HFFc6 (cell line): ENCODE results near the gene MXI1. TPM values are rescaled to one million over a fixed set of nuclear protein-coding genes. Genes with fewer than 3 reads are reported as not detected.

Experiments
- DNase-seq: peaks from one replicate; pipeline ENCODE4 v3.0.0-alpha.2; 2018
- H3K27ac Mint-ChIP-seq: 2 replicates; pipeline ENCODE4 v1.8.0; 2020; ENCODE audit warnings: mild to moderate bottlenecking, mixed read lengths
- H3K27me3 Mint-ChIP-seq: 2 replicates; pipeline ENCODE4 v1.8.0; 2021; ENCODE audit warnings: mild to moderate bottlenecking, moderate library complexity, mixed read lengths; ENCODE audit not compliant: insufficient read depth
- H3K36me3 Mint-ChIP-seq: 2 replicates; pipeline ENCODE4 v1.8.0; 2021; ENCODE audit warnings: low read depth, mixed read lengths
- H3K4me1 Mint-ChIP-seq: 2 replicates; pipeline ENCODE4 v1.8.0; 2020; ENCODE audit warnings: low read depth, mixed read lengths
- H3K4me3 Mint-ChIP-seq: 2 replicates; pipeline ENCODE4 v1.8.0; 2020; ENCODE audit warnings: mild to moderate bottlenecking, moderate library complexity, mixed read lengths
- H3K9me3 Mint-ChIP-seq: 2 replicates; pipeline ENCODE4 v1.8.0; 2020; ENCODE audit warnings: mild to moderate bottlenecking, mixed read lengths
- total RNA-seq, 6 experiments: library from RNA; stranded (reverse); fragmentation: NEBNext Ultra II Directional; extraction: Animal tissue kit (Norgen Biotek cat#: 25700); gene quantifications; 2 replicates in 1 of 6; 3 replicates in 5 of 6; pipeline ENCODE4 v1.2.3, GENCODE V29; 2021
- TF ChIP-seq, protein P1 (sequence below): fragments of 200-600 bp; sonication (generic); IDR thresholded peaks from 2 replicates; pipeline ENCODE4 v1.5.0; 2021; ENCODE audit warnings: antibody characterized with exemption, mild to moderate bottlenecking

Gene MXI1
- total RNA-seq, 6 experiments from 2014 or later: 5.2 to 11.2 (median 6.2) TPM

DNA sequence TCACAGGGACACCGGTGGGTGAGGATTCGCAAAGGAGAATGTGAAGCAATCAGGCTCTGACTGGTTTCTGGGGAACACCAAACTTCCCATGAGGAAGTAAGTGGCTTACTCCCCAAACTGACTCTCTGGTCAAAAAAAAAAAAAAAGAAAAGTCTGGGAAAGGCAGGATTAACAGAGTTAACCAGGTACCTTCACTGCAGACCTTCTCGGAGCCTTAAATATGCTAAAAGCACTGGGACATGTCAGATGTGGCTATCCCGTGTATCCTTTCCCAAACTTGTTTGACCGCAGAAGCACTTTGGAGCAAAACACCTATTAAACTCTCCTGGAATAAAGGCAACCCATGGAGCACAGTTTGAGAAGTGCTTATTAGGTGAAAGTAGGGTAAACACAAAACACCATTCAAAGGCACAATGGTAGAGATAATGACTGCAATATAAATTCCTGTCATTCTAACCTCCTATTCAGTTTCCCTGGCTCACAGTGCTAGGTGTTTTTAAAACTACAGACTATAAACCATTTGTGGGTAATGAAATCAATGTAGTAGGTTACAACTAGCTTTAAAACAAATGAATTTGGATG is 44.1 kb upstream of the MXI1 start:
- no peaks in the 10 kb centered on the region for H3K9me3 Mint-ChIP-seq
- peaks cover 49% of the 10 kb centered on the region for H3K27me3 Mint-ChIP-seq
- H3K4me1 Mint-ChIP-seq: no peaks in the 10 kb centered on the region
- H3K4me3 Mint-ChIP-seq: no peak overlapping the region
- no peak for DNase-seq
- no peak overlapping the region for H3K27ac Mint-ChIP-seq
- TF ChIP-seq, protein P1, sequence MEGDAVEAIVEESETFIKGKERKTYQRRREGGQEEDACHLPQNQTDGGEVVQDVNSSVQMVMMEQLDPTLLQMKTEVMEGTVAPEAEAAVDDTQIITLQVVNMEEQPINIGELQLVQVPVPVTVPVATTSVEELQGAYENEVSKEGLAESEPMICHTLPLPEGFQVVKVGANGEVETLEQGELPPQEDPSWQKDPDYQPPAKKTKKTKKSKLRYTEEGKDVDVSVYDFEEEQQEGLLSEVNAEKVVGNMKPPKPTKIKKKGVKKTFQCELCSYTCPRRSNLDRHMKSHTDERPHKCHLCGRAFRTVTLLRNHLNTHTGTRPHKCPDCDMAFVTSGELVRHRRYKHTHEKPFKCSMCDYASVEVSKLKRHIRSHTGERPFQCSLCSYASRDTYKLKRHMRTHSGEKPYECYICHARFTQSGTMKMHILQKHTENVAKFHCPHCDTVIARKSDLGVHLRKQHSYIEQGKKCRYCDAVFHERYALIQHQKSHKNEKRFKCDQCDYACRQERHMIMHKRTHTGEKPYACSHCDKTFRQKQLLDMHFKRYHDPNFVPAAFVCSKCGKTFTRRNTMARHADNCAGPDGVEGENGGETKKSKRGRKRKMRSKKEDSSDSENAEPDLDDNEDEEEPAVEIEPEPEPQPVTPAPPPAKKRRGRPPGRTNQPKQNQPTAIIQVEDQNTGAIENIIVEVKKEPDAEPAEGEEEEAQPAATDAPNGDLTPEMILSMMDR: no peak
- no peaks in the 10 kb centered on the region for H3K36me3 Mint-ChIP-seq

DNA sequence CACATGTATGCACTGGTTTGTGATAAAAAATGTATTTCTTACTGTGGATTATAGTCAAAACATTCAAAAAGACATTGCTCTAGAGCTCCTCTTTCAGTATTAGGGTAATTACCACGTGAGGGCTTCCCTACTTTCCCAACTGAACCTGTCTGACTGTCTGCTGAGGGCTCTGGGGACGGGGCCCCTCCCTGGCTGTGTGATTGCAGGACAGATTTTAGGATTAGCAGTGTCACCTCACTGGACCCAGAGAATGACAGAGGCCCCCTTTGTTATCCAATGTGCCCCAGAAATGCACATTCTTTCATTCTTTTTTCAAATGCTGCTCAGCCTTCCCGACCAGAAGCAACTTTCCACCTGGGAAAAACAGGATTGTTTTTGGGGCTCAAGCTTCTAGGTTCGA is 43.6 kb upstream of the MXI1 start:
- H3K27ac Mint-ChIP-seq: no peak overlapping the region
- H3K4me3 Mint-ChIP-seq: no peak overlapping the region
- no peaks in the 10 kb centered on the region for H3K9me3 Mint-ChIP-seq
- DNase-seq: no peak
- H3K36me3 Mint-ChIP-seq: no peaks in the 10 kb centered on the region
- TF ChIP-seq, protein P1: no peak
- H3K4me1 Mint-ChIP-seq: no peaks in the 10 kb centered on the region
- H3K27me3 Mint-ChIP-seq: peaks cover 51% of the 10 kb centered on the region

DNA sequence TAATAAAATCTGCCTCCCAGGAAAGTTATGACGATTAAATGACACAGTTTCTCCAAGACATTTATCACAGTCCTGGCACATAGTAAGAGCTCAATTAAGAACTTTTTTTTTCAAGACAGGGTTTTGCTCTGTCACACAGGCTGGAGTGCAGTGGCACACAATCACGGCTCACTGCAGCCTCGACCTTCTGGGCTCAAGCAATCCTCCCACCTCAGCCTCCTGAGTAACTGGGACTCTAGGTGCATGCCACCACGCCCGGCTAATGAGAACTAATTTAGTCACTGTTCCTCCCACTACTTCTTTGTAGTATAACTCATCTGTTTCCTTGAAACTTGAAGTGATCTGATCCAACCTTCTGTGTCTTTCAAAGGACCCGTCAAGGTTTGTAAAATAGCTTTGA is 42.2 kb upstream of the MXI1 start:
- Mint-ChIP-seq H3K27ac (no peak overlapping the region), H3K27me3 (peaks cover 57% of the 10 kb centered on the region), H3K9me3 (no peaks in the 10 kb centered on the region), H3K4me3 (no peak overlapping the region), H3K36me3 (no peaks in the 10 kb centered on the region), H3K4me1 (no peaks in the 10 kb centered on the region)
- TF ChIP-seq, protein P1: no peak
- DNase-seq: no peak

DNA sequence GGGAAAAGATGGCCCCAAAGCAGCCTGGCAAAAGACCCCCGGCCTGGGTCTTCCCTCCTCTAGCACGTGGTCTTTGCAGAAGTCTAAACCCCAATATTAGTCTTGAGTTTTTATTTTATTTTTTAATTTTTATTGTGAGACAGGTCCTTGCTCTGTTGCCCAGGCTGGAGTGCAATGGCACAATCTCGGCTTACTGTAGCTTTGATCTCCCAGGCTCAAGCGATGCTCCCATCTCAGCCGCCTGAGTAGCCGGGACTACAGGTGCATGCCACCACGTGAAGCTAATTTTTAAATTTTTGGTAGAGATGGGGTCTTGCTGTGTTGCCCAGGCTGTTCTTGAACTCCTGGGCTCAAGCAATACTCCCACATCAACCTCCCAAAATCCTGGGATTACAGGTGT is 40.3 kb upstream of the MXI1 start:
- H3K4me1 Mint-ChIP-seq: peaks cover 3% of the 10 kb centered on the region
- H3K36me3 Mint-ChIP-seq: no peaks in the 10 kb centered on the region
- H3K27ac Mint-ChIP-seq: no peak overlapping the region
- no peak for DNase-seq
- TF ChIP-seq, protein P1: no peak
- no peaks in the 10 kb centered on the region for H3K9me3 Mint-ChIP-seq
- H3K4me3 Mint-ChIP-seq: no peak overlapping the region
- H3K27me3 Mint-ChIP-seq: peaks cover 54% of the 10 kb centered on the region

DNA sequence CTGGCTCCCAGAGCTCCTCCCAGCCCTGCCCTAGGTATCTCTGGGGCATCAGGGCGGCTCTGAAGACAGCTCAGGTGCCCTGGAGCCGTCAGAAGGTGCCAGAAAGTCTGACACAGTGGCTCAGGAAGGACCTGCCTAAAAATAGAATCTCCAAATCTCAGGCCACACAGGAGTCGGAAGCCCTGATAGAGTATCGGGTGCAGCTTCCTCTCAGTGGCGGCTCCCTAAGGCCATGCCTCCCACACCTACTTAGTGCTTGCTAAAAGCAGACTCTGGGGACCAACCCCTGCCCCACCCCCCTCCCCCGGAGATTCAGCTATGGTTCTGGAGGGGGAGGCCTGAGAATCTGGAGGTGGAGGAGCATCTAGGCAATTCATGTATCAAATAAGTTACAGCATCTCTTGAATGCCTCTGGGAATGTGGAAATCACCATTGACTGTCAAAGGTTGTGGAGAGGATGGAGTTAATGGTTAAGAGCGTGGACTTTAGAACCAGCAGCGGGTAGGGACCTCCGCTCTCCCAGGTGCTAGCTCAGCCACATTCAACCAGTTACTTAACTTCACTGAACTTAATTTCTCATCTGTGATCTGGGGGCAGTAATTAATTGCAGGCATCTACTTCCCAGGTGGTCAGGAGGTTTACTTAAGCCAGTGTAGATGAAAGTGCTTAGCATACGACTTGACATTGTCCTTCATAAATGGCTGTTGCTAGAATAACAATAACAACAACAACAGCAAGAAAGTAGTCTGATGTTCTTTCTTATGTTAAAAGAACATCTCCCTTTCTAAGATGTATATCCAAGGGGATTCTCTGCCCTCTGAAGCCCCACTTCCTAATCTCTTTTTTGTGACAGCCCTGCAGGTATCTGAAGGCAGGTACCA is 38.6 kb upstream of the MXI1 start:
- H3K4me3 Mint-ChIP-seq: no peak overlapping the region
- H3K27me3 Mint-ChIP-seq: peaks cover 54% of the 10 kb centered on the region
- no peak for DNase-seq
- no peaks in the 10 kb centered on the region for H3K9me3 Mint-ChIP-seq
- H3K4me1 Mint-ChIP-seq: peaks cover 6% of the 10 kb centered on the region
- no peaks in the 10 kb centered on the region for H3K36me3 Mint-ChIP-seq
- TF ChIP-seq, protein P1: no peak
- H3K27ac Mint-ChIP-seq: no peak overlapping the region
